ENCODE measurements around the gene CD40.
"Not testable (repeated sequence)": the region's sequence is repeated elsewhere in the genome, so short reads cannot be mapped to it uniquely, and the experiment has no call there.

CD40 gene

DNA sequence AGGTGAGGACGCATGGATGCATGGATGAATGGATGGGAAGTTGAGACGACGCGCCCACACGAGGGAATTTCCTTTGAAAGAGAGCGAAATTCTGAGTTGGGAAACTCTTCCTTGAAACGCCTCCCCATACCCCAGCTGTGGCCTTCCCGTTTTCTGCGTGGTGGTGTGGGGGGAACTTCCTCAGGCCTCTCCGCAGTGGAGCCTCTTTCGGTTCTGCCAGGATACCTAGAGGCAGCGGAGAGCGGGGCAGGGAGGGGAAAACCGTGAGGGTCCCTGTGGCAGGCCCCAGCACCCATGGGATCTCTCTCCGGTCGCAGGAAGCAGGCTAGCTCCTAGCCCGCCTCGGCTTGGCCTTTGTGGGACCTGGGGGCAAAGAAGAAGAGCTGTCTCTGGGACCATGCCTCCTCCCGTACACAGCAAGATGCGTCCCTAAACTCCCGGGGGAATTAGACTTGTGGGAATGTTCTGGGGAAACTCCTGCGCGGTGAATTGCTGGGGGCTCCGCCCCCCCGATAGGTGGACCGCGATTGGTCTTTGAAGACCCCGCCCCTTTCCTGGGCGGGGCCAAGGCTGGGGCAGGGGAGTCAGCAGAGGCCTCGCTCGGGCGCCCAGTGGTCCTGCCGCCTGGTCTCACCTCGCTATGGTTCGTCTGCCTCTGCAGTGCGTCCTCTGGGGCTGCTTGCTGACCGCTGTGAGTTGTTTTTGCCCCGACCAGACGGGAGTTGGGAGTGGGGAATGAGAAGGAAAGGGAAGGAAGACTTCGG is at the start of gene CD40:
Gene CD40 (plus strand): TSS at position 611 of the 764 bp plus-strand sequence. CDS start 30 bp downstream, at position 641.
- DNase-seq (ENCODE audit: low read depth in 2 of 2): peak; percentile 37 to 39

DNA sequence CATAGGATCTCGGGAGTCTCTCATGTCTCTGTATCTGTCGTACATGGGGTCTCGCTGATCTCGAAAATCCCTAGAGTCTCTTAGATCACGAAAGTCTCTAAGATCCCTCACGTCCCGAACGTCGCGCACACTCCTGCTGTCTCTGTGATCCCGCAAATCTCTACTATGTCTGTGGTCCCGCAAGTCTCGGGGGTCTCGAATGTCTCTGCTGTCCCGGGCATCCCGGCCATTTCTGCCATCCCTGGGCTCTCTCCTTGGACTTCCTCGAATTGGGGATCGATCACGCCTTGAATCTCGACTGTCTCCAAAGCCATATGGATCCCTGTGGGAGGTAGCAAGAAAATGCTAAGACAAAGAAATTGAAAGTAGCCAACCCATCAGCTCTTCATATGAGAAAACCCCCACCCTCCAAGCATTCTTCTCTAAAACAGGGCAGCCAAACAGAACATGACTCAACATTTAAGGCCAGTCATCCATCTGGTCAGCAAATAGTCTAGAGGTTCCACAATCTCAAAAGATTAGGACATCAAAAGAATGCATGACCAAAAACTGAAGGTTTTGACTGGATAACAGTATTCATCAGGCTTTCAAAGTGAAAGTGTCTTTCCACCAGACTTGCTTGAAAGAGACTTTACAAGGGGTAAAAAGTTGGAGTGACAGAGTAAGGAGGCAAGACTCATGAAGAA is 47.8 kb upstream of the CD40 start:
- no peak for DNase-seq (ENCODE audit: low read depth in 2 of 2)

DNA sequence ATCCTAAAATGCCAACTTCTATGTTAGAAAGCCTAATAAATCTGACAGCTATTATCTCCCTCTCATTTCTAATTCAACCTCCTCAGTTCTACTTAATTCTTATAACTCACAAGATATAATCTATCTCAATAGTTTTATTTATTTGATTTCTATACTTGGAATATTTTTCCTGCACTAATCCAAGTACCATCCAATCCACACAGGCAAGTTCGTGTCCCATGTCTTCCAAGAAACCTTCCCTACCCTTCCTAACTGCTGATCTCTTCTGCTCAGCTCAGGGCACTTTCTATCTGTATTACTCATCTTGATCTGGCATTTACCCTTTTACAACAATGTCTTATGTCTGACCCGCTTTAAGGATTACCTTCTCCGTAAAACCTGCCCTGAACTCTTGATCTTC is 46.5 kb upstream of the CD40 start:
- no peak for DNase-seq (ENCODE audit: low read depth in 2 of 2)

DNA sequence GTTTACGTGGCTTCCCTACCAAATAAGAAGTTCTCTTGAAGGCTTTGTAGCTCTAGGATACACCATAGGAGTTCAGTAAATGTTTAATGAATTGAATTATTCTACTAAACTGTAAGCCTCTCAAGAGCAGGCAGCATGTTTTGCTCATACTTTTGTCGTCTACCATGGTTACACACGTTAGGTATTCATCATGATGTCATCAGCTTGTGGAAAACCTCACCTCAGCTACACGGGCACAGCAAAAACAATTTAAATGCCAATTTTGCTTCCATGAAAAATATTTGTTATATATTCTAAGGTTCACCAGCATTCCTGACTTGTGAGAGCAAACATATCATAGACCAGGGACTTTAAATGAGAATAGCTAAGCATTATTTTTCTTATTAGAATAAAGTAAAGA is 45.1 kb upstream of the CD40 start:
- no peak for DNase-seq (ENCODE audit: low read depth in 2 of 2)

DNA sequence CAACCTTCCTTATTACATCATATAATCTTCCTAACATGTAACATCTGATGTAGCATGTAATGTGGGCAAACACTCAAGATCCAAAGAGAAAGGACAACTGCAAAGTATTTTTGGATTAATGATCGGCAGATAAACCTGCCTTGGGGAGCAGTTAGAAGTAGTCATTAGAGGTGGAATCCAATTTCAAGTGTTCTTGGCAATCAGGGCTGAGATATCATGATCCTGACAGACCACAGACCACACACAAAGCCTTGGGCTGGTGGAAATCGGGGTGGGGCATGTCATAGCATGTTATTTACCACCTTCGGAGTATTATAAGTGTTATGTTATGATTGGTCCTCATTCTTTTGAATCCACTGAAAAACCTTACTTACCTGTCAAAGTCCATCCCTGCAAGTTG is 44.7 kb upstream of the CD40 start:
- no peak for DNase-seq (ENCODE audit: low read depth in 2 of 2)

DNA sequence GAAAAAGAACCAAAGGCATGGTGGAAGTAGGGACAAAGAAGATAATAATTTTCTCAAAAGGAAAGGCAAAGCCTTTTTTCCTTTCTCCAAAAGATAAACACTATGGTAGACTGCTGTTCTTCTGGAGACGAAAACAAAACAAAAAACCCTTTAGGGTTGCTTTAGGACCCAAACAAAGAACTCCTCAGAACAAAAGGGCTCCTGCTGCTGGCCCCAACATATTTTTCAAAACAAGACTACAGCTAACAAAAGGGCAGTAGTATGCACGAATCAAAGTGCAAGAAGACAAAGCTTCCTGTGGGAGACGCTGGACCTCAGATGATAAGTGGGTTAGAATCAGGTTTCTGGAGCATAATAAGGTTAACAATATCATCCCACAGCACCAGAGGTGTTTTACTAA is 44.1 kb upstream of the CD40 start:
- DNase-seq (ENCODE audit: low read depth in 2 of 2): no peak

DNA sequence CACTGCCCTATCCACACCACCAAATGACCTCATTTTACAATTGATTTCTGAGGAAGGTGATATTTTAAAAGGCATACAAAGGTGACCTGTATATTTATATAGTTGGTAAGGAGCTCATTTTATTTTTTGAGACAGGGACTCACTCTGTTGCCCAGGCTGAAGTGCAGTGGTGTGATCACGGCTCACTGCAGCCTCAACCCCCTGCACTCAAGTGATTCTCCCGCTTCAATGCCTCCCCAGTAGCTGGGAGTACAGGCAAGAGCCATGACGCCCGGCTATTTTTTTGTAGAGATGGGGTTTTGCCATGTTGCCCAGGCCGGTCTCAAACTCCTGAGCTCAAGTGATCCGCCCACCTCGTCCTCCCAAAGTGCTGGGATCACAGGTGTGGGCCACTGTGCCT is 41.3 kb upstream of the CD40 start:
- no peak for DNase-seq (ENCODE audit: low read depth in 2 of 2)

DNA sequence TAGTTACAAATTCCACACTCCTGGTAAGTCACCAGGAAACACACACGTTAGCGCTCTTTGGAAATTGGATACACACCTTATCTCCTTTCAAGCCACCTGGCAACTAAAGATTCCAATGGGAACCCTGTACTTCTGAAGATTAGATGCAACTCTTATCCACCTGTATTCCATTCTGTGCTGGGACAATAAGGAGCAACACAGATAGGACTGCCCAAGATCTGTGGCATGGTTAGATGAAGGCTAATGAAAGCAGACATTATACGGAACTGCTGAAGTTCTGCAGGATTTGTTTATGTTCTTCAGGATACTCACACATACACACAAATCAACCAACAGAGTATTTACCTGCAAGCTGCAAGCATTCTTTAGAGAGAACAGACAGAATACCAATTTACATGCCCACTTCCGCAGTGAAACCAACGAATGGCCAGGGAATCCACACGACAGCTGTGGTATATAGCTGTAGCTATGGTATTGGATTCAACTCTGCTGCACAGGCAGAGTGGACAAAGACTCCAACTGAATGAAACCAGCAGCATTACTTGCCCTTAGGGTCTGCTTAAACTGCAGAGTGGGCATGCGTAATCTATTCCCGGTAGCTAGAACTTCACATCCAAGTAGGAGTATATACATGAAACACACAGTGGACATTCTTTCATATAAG is 40.3 kb upstream of the CD40 start:
- no peak for DNase-seq (ENCODE audit: low read depth in 2 of 2)

DNA sequence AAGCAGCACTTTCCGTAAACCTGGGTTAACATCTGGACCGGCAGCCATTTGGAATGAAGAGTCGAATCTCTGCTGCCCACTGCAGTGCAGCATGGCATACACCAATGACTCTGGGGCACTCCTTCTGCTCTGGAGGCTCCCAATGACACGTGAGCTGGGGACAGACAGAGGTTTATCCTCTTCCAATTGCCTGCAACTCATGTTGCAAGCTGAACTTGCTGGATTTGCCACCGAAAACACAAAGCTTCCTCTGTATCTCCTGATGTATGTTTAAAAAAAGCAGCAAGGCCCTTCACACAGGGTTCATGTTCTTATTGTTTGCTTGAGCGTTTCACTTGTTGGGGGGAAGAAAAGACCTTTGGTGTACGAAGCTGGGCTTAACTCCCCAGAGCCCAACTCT is 39.2 kb upstream of the CD40 start:
- no peak for DNase-seq (ENCODE audit: low read depth in 2 of 2)

DNA sequence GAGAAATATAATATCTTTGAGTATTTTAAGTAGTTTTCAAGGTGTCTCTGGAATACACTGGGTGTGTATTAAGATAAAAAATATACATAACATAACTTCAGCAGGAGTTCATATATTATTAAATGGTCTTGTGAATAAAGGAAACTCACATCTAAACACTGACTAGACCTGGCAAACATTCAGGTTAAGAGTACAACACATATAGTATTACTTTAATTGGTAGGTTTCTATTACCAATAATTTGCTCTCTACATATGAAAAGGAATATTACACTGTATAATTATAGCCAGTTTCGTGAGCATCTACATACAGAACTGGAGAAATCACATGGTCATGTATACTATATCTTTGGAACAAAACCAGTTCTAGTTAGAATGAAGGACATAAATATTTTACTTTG is 37.0 kb upstream of the CD40 start:
- DNase-seq (ENCODE audit: low read depth in 2 of 2): no peak

DNA sequence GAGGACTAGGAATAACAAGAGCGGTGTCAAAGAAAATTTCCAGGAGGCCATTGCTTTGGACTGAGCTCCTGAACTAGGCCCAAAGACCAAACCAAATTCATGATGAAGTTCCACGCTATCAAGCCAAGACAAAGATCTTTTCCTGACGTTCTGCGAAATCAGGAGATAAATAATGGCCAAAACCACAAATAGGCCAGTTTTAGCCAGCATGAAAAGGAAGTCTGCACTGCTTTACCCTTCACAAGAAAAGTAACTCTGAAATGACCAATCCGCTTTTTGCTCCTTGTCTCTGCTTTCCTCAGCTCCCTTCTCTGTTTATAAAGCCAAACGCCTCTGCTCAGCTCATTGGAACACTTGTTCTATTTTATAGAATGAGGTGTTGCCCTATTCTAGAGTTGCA is 35.0 kb upstream of the CD40 start:
- no peak for DNase-seq (ENCODE audit: low read depth in 2 of 2)

DNA sequence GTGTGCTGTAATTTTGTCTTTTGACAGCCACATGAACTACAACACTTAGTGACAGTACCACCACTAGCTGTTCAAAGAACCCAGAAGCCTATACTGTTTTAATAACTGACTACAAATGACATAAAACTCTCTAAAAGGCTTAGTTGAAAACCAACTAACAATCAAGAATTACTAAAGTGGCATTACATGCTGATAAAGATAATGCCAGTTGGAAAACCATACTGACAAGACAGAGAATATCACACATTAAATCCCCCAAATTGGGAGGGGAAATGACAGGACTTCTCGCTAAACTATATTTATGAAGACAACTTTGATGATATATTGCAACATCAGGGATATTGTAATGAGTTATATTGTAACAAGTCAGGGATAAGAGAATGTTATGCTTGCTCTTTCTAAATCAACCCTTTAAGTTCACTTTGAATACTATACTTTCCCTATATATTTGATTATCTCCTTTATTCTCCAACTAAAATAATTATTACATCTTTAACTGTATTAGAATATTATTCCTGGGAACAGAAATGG is 34.5 kb upstream of the CD40 start:
- DNase-seq (ENCODE audit: low read depth in 2 of 2): no peak

DNA sequence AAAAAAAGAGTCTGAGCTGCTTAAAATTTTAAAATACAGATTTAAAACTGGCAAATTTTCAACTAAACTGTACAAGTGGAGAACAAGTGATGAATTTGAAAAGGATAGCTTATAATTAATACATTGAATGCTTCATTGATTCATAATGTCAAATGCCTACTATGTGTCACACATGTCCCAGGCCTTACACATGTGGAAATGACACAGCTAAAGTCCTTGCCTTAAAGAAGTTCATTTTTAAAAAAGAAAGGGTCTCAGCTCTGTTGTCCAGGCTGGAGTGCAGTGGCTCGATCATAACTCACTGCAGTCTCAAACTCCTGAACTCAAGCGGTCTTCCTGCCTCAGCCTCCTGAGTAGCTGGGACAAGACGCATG is 33.3 kb upstream of the CD40 start:
- DNase-seq (ENCODE audit: low read depth in 2 of 2): no peak

DNA sequence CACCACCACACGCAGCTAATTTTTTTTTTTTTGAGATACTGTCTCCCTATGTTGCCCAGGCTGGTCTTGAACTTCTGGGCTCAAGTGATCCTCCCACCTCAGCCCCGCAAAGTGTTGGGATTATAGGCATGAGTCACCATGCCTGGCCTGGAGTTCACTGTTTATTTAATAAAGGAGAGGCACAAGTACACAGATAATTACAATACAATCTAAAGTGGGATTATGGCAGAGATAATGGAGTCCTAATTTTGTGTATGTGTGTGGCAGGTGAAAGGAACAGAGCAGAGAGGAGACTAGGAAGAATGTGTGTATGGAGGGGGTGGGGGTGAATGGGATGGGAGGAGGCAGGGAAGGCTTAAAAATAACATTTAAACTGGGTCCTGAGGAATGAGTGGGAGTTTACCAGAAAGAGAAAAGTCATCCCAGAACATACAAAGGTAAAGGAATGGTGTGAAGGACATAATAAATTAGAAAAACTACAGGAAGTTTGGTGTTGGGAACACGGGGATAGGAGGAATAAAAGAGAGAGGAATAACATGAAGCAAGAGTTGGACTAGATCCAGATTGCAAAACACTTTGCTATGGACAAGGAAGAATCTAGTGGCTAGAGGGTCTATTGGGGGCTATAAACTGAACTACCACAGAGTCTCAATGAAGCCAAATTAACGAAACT is 32.8 kb upstream of the CD40 start:
- no peak for DNase-seq (ENCODE audit: low read depth in 2 of 2)

DNA sequence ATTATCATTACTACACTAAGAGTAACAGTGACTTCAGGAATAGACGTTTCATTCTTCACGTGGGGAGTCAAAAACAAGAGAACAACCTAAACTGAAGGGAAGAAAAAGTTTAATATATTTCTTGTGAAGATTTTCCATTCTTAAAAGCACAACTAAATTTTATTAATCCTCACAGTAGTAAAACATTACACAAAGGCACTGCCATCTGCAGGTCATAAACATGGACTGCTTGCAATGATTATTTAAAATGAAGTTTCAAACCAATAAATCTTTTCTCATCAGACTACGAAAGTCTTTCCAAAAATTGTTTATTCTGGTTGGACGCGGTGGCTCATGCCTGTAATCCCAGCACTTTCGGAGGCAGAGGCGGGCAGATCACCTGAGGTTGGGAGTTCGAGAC is 31.0 kb upstream of the CD40 start:
- DNase-seq (ENCODE audit: low read depth in 2 of 2): no peak

DNA sequence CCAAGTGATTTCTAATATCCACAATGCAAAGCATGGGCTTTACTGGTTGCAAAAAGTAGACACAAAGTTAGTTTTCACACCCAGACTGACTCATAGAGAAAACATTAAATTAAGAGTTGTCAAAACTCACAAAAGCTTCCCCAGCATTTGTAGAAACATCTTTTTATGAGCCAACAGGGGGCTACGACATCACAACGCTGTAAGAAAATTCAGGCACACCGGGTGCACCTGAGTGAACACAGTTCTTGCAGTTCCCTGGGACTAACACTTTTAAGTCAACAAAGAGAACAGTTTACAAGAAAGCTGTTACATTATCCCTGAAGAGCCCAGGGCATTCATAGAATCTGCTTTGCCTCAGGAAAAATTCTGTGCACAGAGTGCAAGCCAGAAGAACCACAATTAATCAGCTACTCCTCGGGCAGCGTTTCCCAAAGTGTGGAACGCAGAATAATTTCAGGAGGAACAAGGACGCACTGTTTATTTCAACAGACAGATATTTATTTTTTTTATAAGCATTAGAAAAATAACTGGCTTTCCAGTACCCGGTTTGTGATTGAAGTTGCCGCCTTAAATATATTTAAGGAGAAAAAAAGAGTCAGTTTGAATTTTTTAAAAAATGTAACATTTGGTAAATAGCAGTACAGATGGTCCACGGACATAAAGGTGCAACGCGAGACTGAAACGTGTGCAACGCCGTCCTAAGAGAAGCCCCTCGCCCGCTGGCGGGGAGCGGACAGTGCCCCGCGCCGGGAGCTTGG is 29.5 kb upstream of the CD40 start:
- DNase-seq (ENCODE audit: low read depth in 2 of 2): no peak

DNA sequence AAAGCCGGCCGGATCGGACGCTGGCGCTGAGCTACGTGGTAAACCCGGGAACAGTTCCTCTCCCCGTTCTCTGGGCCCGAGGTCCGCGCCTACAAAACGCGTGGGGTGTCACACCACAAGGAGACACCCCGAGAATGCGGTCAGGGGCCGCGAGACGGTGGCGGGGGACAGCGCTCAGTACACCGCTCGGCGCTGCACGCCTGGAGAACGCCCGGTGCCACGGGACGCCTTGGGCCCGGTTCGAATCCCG is 29.0 kb upstream of the CD40 start:
- DNase-seq (ENCODE audit: low read depth in 2 of 2): peak in 1 of 2 donors; percentile 27

DNA sequence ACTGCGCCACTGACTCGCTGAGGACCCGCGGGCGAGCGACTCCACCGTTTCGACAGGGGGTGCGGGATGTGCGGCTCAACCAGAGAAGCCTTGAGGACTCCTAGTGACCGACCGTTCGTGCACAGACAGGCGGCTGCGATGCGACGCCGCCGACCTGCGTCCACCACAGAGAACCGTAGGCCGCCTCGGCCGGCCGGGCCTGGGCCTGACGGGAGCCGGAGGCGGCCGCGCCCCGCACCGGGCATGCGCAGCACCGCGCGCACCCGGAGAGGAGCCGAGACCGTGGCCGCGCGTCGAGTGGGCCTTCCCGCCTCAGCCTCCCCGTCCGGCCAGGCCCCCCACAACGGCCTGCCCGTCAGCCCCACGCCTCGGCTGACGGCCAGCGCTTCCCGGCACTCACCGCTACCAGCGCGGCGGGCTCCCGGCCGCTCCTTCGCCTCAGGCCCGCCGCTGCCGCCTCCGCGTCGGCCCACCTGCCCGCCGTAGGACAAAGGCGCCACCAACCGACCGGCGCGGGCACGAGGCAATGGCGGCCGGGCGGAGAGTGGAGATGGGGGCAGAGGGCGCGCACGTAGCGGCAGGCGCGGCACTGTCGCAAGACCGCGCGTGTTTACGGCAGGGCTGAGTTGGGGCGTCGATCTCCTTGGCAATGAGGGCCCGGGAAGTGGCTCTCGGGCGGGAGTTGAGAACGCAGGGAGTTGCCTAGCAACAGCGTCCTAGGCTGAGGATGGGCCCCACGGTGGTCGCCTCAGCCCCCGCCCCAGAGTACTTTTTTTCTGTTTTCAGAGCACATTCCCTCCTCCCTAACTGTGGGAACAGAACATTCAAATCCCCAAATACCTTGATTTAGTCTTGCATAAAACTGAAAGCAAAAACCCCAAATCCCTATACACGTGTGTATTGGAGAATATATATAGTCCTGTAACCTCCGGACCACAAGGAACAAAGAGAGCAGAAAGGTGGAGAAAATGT is 28.4 kb upstream of the CD40 start, which contains the start of gene NCOA5:
Gene NCOA5 (minus strand): TSS at position 546 of the 972 bp plus-strand sequence. CDS start 10,538 bp downstream, outside the sequence.
- peak; percentile 84 to 90 for DNase-seq (ENCODE audit: low read depth in 2 of 2)

DNA sequence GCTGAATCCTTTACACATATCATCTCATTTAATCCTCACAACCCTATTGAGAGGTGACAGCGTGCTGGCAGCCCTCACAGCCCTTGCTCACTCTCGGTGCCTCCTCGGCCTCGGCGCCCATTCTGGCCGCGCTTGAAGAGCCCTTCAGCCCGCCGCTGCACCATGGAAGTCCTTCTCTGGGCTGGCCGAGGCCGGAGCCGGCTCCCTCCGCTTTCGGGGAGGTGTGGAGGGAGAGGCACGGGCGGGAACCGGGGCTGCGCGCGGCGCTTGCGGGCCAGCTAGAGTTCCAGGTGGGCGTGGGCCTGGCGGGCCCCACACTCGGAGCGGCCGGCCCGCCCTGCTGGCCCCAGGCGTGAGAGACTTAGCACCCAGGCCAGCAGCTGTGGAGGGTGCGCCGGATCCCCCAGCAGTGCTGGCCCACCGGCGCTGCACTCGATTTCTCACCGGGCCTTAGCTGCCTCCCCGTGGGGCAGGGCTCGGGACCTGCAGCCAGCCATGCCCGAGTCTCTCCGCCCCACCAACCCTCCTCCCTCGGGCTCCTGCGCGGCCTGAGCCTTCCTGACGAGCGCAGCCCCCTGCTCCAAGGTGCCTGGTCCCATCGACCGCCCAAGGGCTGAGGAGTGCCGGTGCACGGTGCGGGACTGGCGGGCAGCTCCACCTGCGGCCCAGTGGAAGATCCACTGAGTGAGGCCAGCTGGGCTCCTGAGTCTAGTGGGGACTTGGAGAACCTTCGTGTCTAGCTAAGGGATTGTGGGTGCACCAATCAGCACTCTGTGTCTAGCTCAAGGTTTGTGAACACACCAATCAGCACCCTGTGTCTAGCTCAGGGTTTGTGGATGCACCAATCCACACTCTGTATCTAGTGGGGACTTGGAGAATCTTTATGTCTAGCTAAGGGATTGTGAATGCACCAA is 26.2 kb upstream of the CD40 start:
- not testable (repeated sequence) for DNase-seq (ENCODE audit: low read depth in 2 of 2)

Measured in activated CD8-positive, alpha-beta memory T cell treated with anti-CD3 and anti-CD28 coated beads for 4 hours (primary cell).